Caco-2 (cell line): ENCODE measurements around the gene IP6K2. TPM values are rescaled to one million over a fixed set of nuclear protein-coding genes. Genes with fewer than 3 reads are reported as not detected.

Experiments
- BruUV-seq: library from RNA; stranded (reverse); fragments of 400-500 nt; replicated peaks from 2 replicates; lab custom pipeline; 2021; lab: Mats Ljungman, UMichigan
- CTCF ChIA-PET: fragments of 300-600 bp; sonication (Branson Sonifier 250); formaldehyde crosslinking; loops from one replicate; lab custom pipeline; 2022; ENCODE audit warnings: antibody characterized with exemption; lab: Charles Lee
- POLR2A ChIA-PET: fragments of 300-600 bp; sonication (Branson Sonifier 250); formaldehyde crosslinking; loops from one replicate; lab custom pipeline; 2022; ENCODE audit warnings: antibody characterized with exemption; lab: Charles Lee
- DNase-seq, 2 experiments: peaks; one replicate each; pipeline versions ENCODE4 v3.0.0 to v3.0.0-alpha.2; 2020 to 2022
- H3K27me3 ChIP-seq: replicated peaks from 2 replicates; pipeline ENCODE4 v1.6.0; 2011; ENCODE audit warnings: low read length; ENCODE audit not compliant: control insufficient read depth, insufficient read depth
- H3K36me3 ChIP-seq: 2 replicates; pipeline ENCODE4 v1.5.1; 2011; ENCODE audit warnings: low read length; ENCODE audit not compliant: control insufficient read depth, insufficient read depth
- H3K4me1 ChIP-seq: fragments of 250-450 bp; sonication (Bioruptor Pico); 2 replicates; pipeline ENCODE4 v1.5.1; 2020; ENCODE audit warnings: mild to moderate bottlenecking
- H3K4me3 ChIP-seq: 2 replicates; pipeline ENCODE4 v1.5.1; 2011; ENCODE audit warnings: low read depth, mild to moderate bottlenecking, control low read depth, low read length
- H3K9me3 ChIP-seq: fragments of 250-450 bp; sonication (Bioruptor Pico); 2 replicates; pipeline ENCODE4 v1.5.1; 2020; ENCODE audit warnings: mild to moderate bottlenecking, moderate library complexity
- H3K27ac Mint-ChIP-seq: one replicate; pipeline ENCODE4 v1.8.0; 2022; ENCODE audit warnings: mixed read lengths; ENCODE audit not compliant: unreplicated experiment
- H3K27me3 Mint-ChIP-seq: one replicate; pipeline ENCODE4 v1.8.0; 2022; ENCODE audit warnings: mixed read lengths; ENCODE audit not compliant: insufficient read depth, unreplicated experiment
- H3K36me3 Mint-ChIP-seq: one replicate; pipeline ENCODE4 v1.8.0; 2022; ENCODE audit warnings: mild to moderate bottlenecking, mixed read lengths; ENCODE audit not compliant: insufficient read depth, unreplicated experiment
- H3K4me1 Mint-ChIP-seq: one replicate; pipeline ENCODE4 v1.8.0; 2022; ENCODE audit warnings: low read depth, mixed read lengths; ENCODE audit not compliant: unreplicated experiment
- H3K4me3 Mint-ChIP-seq: one replicate; pipeline ENCODE4 v1.8.0; 2022; ENCODE audit warnings: mild to moderate bottlenecking, moderate library complexity, mixed read lengths; ENCODE audit not compliant: unreplicated experiment
- H3K9me3 Mint-ChIP-seq: one replicate; pipeline ENCODE4 v1.8.0; 2022; ENCODE audit warnings: mixed read lengths; ENCODE audit not compliant: unreplicated experiment
- CTCF ChIP-seq, 2 experiments: fragments of 200-600 bp in 1 of 2; IDR thresholded peaks; 1 replicate in 1 of 2; 2 replicates in 1 of 2; pipeline versions ENCODE4 v1.5.1 to v1.8.0; 2011 to 2022; ENCODE audit warnings: antibody characterized with exemption in 1 of 2, control low read depth in 1 of 2, inconsistent platforms in 1 of 2, low read depth in 1 of 2, low read length in 1 of 2, mild to moderate bottlenecking in 1 of 2, moderate library complexity in 1 of 2; ENCODE audit not compliant: insufficient read depth in 1 of 2, severe bottlenecking in 1 of 2, unreplicated experiment in 1 of 2
- intact Hi-C: fragments of 100-400 bp; cut with micrococcal nuclease; formaldehyde crosslinking; loops from one replicate; pipeline ENCODE4 v1.10.0; 2022; ENCODE audit not compliant: unreplicated experiment
- total RNA-seq: library from RNA; stranded (reverse); gene quantifications from 2 replicates; pipeline ENCODE4 v1.2.3, GENCODE V29; 2022

The IP6K2 gene
- total RNA-seq, 1 experiment from 2014 or later, result 91.7 TPM

DNA sequence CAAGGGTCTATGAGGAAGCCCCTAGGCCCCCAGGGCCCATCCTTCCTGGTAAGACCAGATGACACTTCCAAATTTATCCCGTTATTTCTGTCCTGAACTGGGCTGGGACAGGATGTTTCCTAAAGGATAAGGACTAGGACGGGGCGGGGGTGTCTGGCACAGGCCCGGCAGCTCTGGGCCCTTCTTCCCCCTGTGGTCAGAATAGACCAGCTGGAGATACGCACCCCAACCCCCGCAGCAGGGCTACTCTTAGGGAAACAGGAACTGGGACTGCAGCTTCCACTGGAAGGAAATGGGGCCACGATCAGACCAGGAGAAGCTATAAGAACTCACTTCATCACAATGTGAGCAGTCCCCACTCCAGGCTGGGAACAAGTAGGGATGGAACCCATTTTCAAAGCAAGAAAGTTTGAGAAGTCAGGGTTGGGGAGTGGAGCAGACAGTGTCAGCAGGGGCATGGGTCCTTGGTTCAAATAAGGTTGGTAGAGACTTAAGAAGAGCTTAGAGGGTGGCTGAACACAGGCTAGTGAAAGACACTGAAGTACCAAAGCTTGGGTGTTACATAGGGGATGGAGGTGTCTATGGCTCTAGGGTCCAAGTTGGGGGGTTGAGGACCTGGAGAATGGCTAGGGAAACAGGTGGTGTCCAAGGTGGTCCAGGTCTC lies 32.4 kb downstream of the IP6K2 start:
- no peak for DNase-seq
- Histone ChIP-seq H3K36me3 (peaks cover 9% of the 10 kb centered on the region), H3K4me3 (peak overlapping the region; percentile 55), H3K9me3 (no peaks in the 10 kb centered on the region), H3K4me1 (peaks cover 7% of the 10 kb centered on the region), H3K27me3 (no peaks in the 10 kb centered on the region)
- intact Hi-C loops, result loop anchor here (10.0 kb wide), 1 partner anchor 270 kb away; no protein-coding TSS in a partner anchor
- ChIA-PET POLR2A (interaction anchor here (0.6 kb wide), 1 partner anchor 411 kb away, joined by 5 read pairs; no protein-coding TSS in a partner anchor), CTCF (interaction anchor here (0.6 to 1.2 kb wide), 4 partner anchors 10 to 444 kb away, joined by 3 read pairs; partner anchors contain the start of genes WDR6 and ZNF589)
- peak overlapping the region; percentile 84 for H3K27ac Mint-ChIP-seq
- H3K27me3 Mint-ChIP-seq, result no peaks in the 10 kb centered on the region
- H3K36me3 Mint-ChIP-seq, result peaks cover 68% of the 10 kb centered on the region
- BruUV-seq, result no TSS peak
- peak overlapping the region; percentile 86 for H3K4me3 Mint-ChIP-seq
- TF ChIP-seq CTCF (IDR thresholded peaks at IDR 0.05; ENCODE audit: insufficient read depth in 1 of 2, low read depth in 1 of 2, low read length in 1 of 2, severe bottlenecking in 1 of 2, unreplicated experiment in 1 of 2), result no peak
- H3K4me1 Mint-ChIP-seq, result peaks cover 14% of the 10 kb centered on the region
- no peaks in the 10 kb centered on the region for H3K9me3 Mint-ChIP-seq

DNA sequence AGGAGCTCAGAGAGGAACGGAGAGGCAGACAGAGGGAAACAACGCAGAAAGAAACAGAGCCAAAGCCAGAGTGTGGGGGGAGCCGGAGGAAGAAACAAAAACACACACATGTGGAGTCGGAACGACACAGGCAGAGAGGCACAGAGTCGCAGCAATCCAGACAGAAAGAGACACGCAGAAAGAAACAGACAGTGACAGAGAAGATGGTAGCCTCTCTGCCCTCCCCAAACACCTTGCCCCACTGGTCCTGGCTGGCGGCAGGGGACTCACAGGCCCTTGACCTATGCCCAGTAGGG lies 33.0 kb downstream of the IP6K2 start:
- no peak for TF ChIP-seq CTCF (IDR thresholded peaks at IDR 0.05; ENCODE audit: insufficient read depth in 1 of 2, low read depth in 1 of 2, low read length in 1 of 2, severe bottlenecking in 1 of 2, unreplicated experiment in 1 of 2)
- Histone ChIP-seq H3K4me1 (peaks cover 7% of the 10 kb centered on the region), H3K9me3 (no peaks in the 10 kb centered on the region), H3K27me3 (no peaks in the 10 kb centered on the region), H3K36me3 (peaks cover 9% of the 10 kb centered on the region), H3K4me3 (no peak overlapping the region)
- H3K4me3 Mint-ChIP-seq, result peak overlapping the region; percentile 86
- DNase-seq, result no peak
- POLR2A ChIA-PET, result no interaction called here
- H3K4me1 Mint-ChIP-seq, result peaks cover 14% of the 10 kb centered on the region
- H3K27me3 Mint-ChIP-seq, result no peaks in the 10 kb centered on the region
- CTCF ChIA-PET, result interaction anchor here (0.6 to 1.2 kb wide), 4 partner anchors 10 to 443 kb away, joined by 3 read pairs; partner anchors contain the start of genes WDR6 and ZNF589
- intact Hi-C loops, result loop anchor here (10.0 kb wide), 1 partner anchor 271 kb away; no protein-coding TSS in a partner anchor
- BruUV-seq, result no TSS peak
- H3K9me3 Mint-ChIP-seq, result no peaks in the 10 kb centered on the region
- H3K36me3 Mint-ChIP-seq, result peaks cover 63% of the 10 kb centered on the region
- no peak overlapping the region for H3K27ac Mint-ChIP-seq

DNA sequence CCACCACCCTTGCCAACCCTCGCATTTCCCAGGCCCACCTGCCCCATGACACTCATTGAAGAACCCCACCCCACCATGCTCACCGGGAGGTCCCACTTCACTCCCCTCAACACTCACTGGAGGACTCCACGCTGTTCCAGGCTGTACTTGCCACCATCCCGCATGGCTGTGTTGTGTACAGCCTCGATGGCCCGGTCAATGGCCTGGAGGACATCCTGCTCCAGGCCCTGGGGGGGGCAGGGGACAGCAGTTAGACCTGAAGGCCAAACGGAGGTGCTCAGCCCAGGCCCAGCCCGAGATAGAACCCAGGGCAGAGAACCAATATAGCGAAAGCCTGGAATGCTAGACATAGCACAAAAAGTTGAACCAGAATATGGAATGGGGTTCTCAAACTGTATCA lies 34.2 kb downstream of the IP6K2 start:
- H3K9me3 Mint-ChIP-seq, result no peaks in the 10 kb centered on the region
- no peak for DNase-seq
- H3K36me3 Mint-ChIP-seq, result peaks cover 59% of the 10 kb centered on the region
- H3K27me3 ChIP-seq, result no peaks in the 10 kb centered on the region
- no peaks in the 10 kb centered on the region for H3K27me3 Mint-ChIP-seq
- no peak overlapping the region for H3K4me3 Mint-ChIP-seq
- peaks cover 7% of the 10 kb centered on the region for H3K4me1 ChIP-seq
- no peaks in the 10 kb centered on the region for H3K9me3 ChIP-seq
- H3K4me3 ChIP-seq, result no peak overlapping the region
- no peak overlapping the region for H3K27ac Mint-ChIP-seq
- peaks cover 14% of the 10 kb centered on the region for H3K4me1 Mint-ChIP-seq
- TF ChIP-seq CTCF (IDR thresholded peaks at IDR 0.05; ENCODE audit: insufficient read depth in 1 of 2, low read depth in 1 of 2, low read length in 1 of 2, severe bottlenecking in 1 of 2, unreplicated experiment in 1 of 2), result no peak
- BruUV-seq, result no TSS peak
- ChIA-PET CTCF (interaction anchor here (0.6 kb wide), 1 partner anchor 9 kb away, joined by 3 read pairs; no protein-coding TSS in a partner anchor), POLR2A (no interaction called here)
- intact Hi-C loops, result loop anchor here (10.0 kb wide), 1 partner anchor 272 kb away; no protein-coding TSS in a partner anchor
- peaks cover 9% of the 10 kb centered on the region for H3K36me3 ChIP-seq
